Endothelial cell of umbilical vein (primary cell): ENCODE results near the gene PCNX4. TPM values are rescaled to one million over a fixed set of nuclear protein-coding genes. Genes with fewer than 3 reads are reported as not detected.
A peak's percentile ranks its signal among the peaks of the same experiment; 100 is the strongest.

Experiments used
- BruUV-seq: library from RNA; stranded (reverse); fragments of 400-500 nt; replicated peaks from 2 replicates; lab custom pipeline; 2021; lab: Mats Ljungman, UMichigan
- CTCF ChIA-PET: fragments of 300-600, 350-600 bp; sonication (Branson Sonifier 250); formaldehyde crosslinking; loops from one replicate; lab custom pipeline; 2021; ENCODE audit warnings: antibody characterized with exemption, inconsistent platforms; lab: Charles Lee
- POLR2A ChIA-PET: fragments of 300-600, 350-600 bp; sonication (Branson Sonifier 250); formaldehyde crosslinking; loops from one replicate; lab custom pipeline; 2021; ENCODE audit warnings: antibody characterized with exemption, inconsistent platforms; lab: Charles Lee
- DNase-seq: peaks from one replicate; pipeline ENCODE4 v3.0.0-alpha.2; 2011; ENCODE audit warnings: low read depth, low spot score
- FAIRE-seq: peaks from 2 replicates; lab custom pipeline; 2011; peaks lifted over from hg19 to GRCh38; lab: Jason Lieb, UNC
- H2AFZ ChIP-seq: 2 replicates; pipeline ENCODE4 v1.6.0; 2012; ENCODE audit warnings: low read depth, low read length, control low read depth, inconsistent platforms
- H3K27ac ChIP-seq: 2 replicates; pipeline ENCODE4 v1.5.1; 2011; ENCODE audit warnings: low read depth, mild to moderate bottlenecking, control low read depth, low read length, moderate library complexity; ENCODE audit not compliant: insufficient read depth
- H3K27me3 ChIP-seq, 2 experiments: 2 replicates each; pipeline versions ENCODE4 v1.6.0 to v1.6.1; 2011; ENCODE audit warnings: low read length in 2 of 2, mixed read lengths in 1 of 2; ENCODE audit not compliant: control insufficient read depth in 2 of 2, insufficient read depth in 2 of 2
- H3K36me3 ChIP-seq, 2 experiments: 2 replicates in 1 of 2; 3 replicates in 1 of 2; pipeline ENCODE4 v1.5.1; 2011; ENCODE audit warnings: low read length in 2 of 2, mild to moderate bottlenecking in 1 of 2, moderate library complexity in 1 of 2; ENCODE audit not compliant: control insufficient read depth in 2 of 2, insufficient read depth in 2 of 2; ENCODE audit errors: extremely low read depth in 1 of 2
- H3K4me1 ChIP-seq: 3 replicates; pipeline ENCODE4 v1.5.1; 2011; ENCODE audit warnings: mild to moderate bottlenecking, low read length; ENCODE audit not compliant: control insufficient read depth, insufficient read depth; ENCODE audit errors: extremely low read depth
- H3K4me2 ChIP-seq: 2 replicates; pipeline ENCODE4 v1.6.1; 2011; ENCODE audit warnings: low read length, control low read depth, mixed read lengths; ENCODE audit not compliant: insufficient read depth
- H3K4me3 ChIP-seq, 3 experiments: fragments of 200-600 bp in 1 of 3; sonication (generic), shearing (Covaris generic) in 1 of 3; replicated peaks in 1 of 3; 2 replicates each; pipeline ENCODE4 v1.5.1; 2011 to 2016; ENCODE audit warnings: control low read depth in 3 of 3, low read length in 3 of 3, mild to moderate bottlenecking in 2 of 3, inconsistent platforms in 1 of 3, low read depth in 1 of 3, moderate library complexity in 1 of 3; ENCODE audit not compliant: insufficient read depth in 1 of 3
- H3K79me2 ChIP-seq: 2 replicates; pipeline ENCODE4 v1.6.0; 2012; ENCODE audit warnings: low read length, inconsistent platforms; ENCODE audit not compliant: control insufficient read depth, insufficient read depth
- H3K9ac ChIP-seq: replicated peaks from 2 replicates; pipeline ENCODE3; 2011; ENCODE audit warnings: low read length, control low read depth; ENCODE audit not compliant: insufficient read depth; ENCODE audit errors: extremely low read depth
- H3K9me1 ChIP-seq: replicated peaks from 3 replicates; pipeline ENCODE4 v1.6.0; 2011; ENCODE audit warnings: mild to moderate bottlenecking, low read length; ENCODE audit not compliant: control insufficient read depth, insufficient read depth; ENCODE audit errors: extremely low read depth
- H3K9me3 ChIP-seq: replicated peaks from 2 replicates; pipeline ENCODE4 v1.5.1; 2012; ENCODE audit warnings: low read length, inconsistent platforms; ENCODE audit not compliant: control insufficient read depth, insufficient read depth
- H4K20me1 ChIP-seq: replicated peaks from 2 replicates; pipeline ENCODE3; 2011; ENCODE audit warnings: mild to moderate bottlenecking, low read length; ENCODE audit not compliant: control insufficient read depth, insufficient read depth; ENCODE audit errors: extremely low read depth
- CTCF ChIP-seq, 2 donors: IDR thresholded peaks; 1 replicate in 1 of 2; 2 replicates in 1 of 2; pipeline ENCODE4 v1.5.1; 2011; ENCODE audit warnings: low read length in 2 of 2, mild to moderate bottlenecking in 2 of 2, moderate library complexity in 2 of 2, control low read depth in 1 of 2, inconsistent platforms in 1 of 2, low read depth in 1 of 2; ENCODE audit not compliant: insufficient read depth in 1 of 2; ENCODE audit errors: extremely low read depth in 1 of 2
- EZH2 ChIP-seq: IDR thresholded peaks from 2 replicates; pipeline ENCODE4 v1.6.1; 2012; ENCODE audit warnings: borderline replicate concordance, low read depth, mild to moderate bottlenecking, moderate library complexity, low read length, inconsistent platforms; ENCODE audit not compliant: severe bottlenecking
- FOS ChIP-seq: IDR thresholded peaks from 2 replicates; pipeline ENCODE4 v1.6.1; 2011; ENCODE audit warnings: mild to moderate bottlenecking, low read length, moderate library complexity, borderline replicate concordance; ENCODE audit not compliant: insufficient read depth
- GATA2 ChIP-seq: IDR thresholded peaks from 2 replicates; pipeline ENCODE4 v1.7.0; 2011; ENCODE audit warnings: low read depth, mild to moderate bottlenecking, moderate library complexity, mixed read lengths, low read length; ENCODE audit not compliant: insufficient read length, insufficient read depth
- JUN ChIP-seq: IDR thresholded peaks from 2 replicates; pipeline ENCODE4 v1.6.1; 2011; ENCODE audit warnings: borderline replicate concordance, low read depth; ENCODE audit not compliant: insufficient read length, insufficient read depth
- MAX ChIP-seq: IDR thresholded peaks from 2 replicates; pipeline ENCODE4 v1.6.1; 2011; ENCODE audit not compliant: insufficient read depth, insufficient read length
- MYC ChIP-seq: IDR thresholded peaks from one replicate; pipeline ENCODE4 v1.6.1; 2011; ENCODE audit warnings: mild to moderate bottlenecking, low read depth, low read length
- POLR2A ChIP-seq: IDR thresholded peaks from 2 replicates; pipeline ENCODE4 v1.6.1; 2012; ENCODE audit warnings: low read depth, mild to moderate bottlenecking, control low read depth, low read length
- POLR2AphosphoS5 ChIP-seq: IDR thresholded peaks from 2 replicates; pipeline ENCODE4 v1.6.1; 2012; ENCODE audit warnings: low read depth, mild to moderate bottlenecking, control low read depth, low read length, moderate library complexity; ENCODE audit not compliant: insufficient read depth
- dilution Hi-C: fragments of 300-500 bp; cut with MboI; formaldehyde crosslinking; loops from one replicate; pipeline ENCODE4 v1.15.0; 2019; ENCODE audit warnings: low sequenced_read_pairs; ENCODE audit not compliant: extremely low pct_ligation_motif_present
- intact Hi-C: fragments of 100-400 bp; cut with micrococcal nuclease; formaldehyde crosslinking; loops from one replicate; pipeline ENCODE4 v1.10.0; 2022
- polyA plus RNA-seq, 4 experiments: library from polyadenylated mRNA; depleted of rRNA in 3 of 4; stranded (reverse) in 3 of 4; unstranded in 1 of 4; fragments of >200 nt; gene quantifications; 2 replicates each; pipeline versions ENCODE4 v1.2.1 to v1.2.3, GENCODE V29; 2011 to 2012; ENCODE audit warnings: missing spikeins in 1 of 4
- total RNA-seq: library from RNA; stranded (reverse); gene quantifications from 2 replicates; pipeline ENCODE4 v1.2.3, GENCODE V29; 2021

PCNX4 gene
- total and polyA plus RNA-seq, 2 donors (not counting 3 experiments of a cell fraction or from before 2014, with no cell fraction given): 35.5 to 51.6 TPM

- H3K36me3 ChIP-seq: no peaks in the 10 kb centered on the region
- FAIRE-seq (peak; percentile 85), DNase-seq (peak; percentile 82)
- H3K9ac ChIP-seq: peak within 1 kb of the TSS; percentile 81
- BruUV-seq: TSS peak; percentile 59
- dilution Hi-C loops: no loop called here
- H2AFZ ChIP-seq: peak within 1 kb of the TSS; percentile 92
- no peaks in the 10 kb centered on the region for H4K20me1 ChIP-seq
- H3K79me2 ChIP-seq: peaks cover 3% of the 10 kb centered on the region
- H3K4me2 ChIP-seq: peak within 1 kb of the TSS; percentile 82
- POLR2A ChIA-PET: interaction anchor here (0.6 kb wide), 1 partner anchor 1920 kb away, joined by 5 read pairs; no protein-coding TSS in a partner anchor
- intact Hi-C loops: loop anchor here (1.0 to 10.0 kb wide), 6 partner anchors 19 to 660 kb away; partner anchors contain the start of gene PCNX4
- H3K27me3 ChIP-seq: no peaks in the 10 kb centered on the region
- H3K27ac ChIP-seq: peak within 1 kb of the TSS; percentile 22
- H3K9me3 ChIP-seq: no peaks in the 10 kb centered on the region
- CTCF ChIA-PET: interaction anchor here (0.8 to 3.7 kb wide), 11 partner anchors 10 to 200 kb away, joined by 3 to 29 read pairs (median 6); partner anchors contain the start of gene PCNX4
- H3K4me3 ChIP-seq: peak within 1 kb of the TSS; percentile 46 to 84 (median 79)
- no peak for TF ChIP-seq GATA2
- TF ChIP-seq MAX: no peak
- no peak for TF ChIP-seq EZH2
- TF ChIP-seq MYC: no peak
- peak; percentile 17 for TF ChIP-seq FOS
- TF ChIP-seq POLR2AphosphoS5: peak; percentile 34
- peak; percentile 12 to 21 for TF ChIP-seq CTCF (IDR thresholded peaks at IDR 0.05; ENCODE audit: extremely low read depth in 1 of 2, insufficient read depth in 1 of 2, low read depth in 1 of 2, low read length in 2 of 2)
- peak; percentile 59 for TF ChIP-seq POLR2A
- TF ChIP-seq JUN: no peak
- peaks cover 10% of the 10 kb centered on the region for H3K4me1 ChIP-seq
- no peaks in the 10 kb centered on the region for H3K9me1 ChIP-seq
Observed at GRCh38 chr14:60164712-60165546, 73.2 kb downstream of the PCNX4 start, which contains the start of gene DHRS7. Gene DHRS7, minus strand, starts transcription at chr14:60165398. Its CDS starts 89 bp downstream, at chr14:60165309.
